GM23248 (cell line): Measurements from ENCODE around the gene INPP5A. TPM values are rescaled to one million over a fixed set of nuclear protein-coding genes. Genes with fewer than 3 reads are reported as not detected.

Experiments used
- DNase-seq: peaks from one replicate; pipeline ENCODE4 v3.0.0-alpha.2; 2015
- H2AFZ ChIP-seq: fragments of 200-600 bp; sonication (generic); 2 replicates; pipeline ENCODE4 v1.6.1; 2016; ENCODE audit warnings: antibody characterized with exemption
- H3F3A ChIP-seq: fragments of 200-600 bp; sonication (generic); 2 replicates; pipeline ENCODE4 v1.6.1; 2016; ENCODE audit warnings: mild to moderate bottlenecking, antibody characterized with exemption, mixed run types; ENCODE audit not compliant: insufficient read depth
- H3K27ac ChIP-seq: fragments of 200-600 bp; sonication (generic); 2 replicates; pipeline ENCODE4 v1.5.1; 2016; ENCODE audit warnings: mild to moderate bottlenecking
- H3K27me3 ChIP-seq: fragments of 200-600 bp; sonication (generic); replicated peaks from 2 replicates; pipeline ENCODE4 v1.6.1; 2016; ENCODE audit warnings: mild to moderate bottlenecking; ENCODE audit not compliant: insufficient read depth
- H3K36me3 ChIP-seq: fragments of 200-600 bp; sonication (generic); 2 replicates; pipeline ENCODE4 v1.6.1; 2016; ENCODE audit warnings: low read depth, mild to moderate bottlenecking
- H3K4me1 ChIP-seq: fragments of 200-600 bp; sonication (generic); 2 replicates; pipeline ENCODE4 v1.6.1; 2016; ENCODE audit warnings: mild to moderate bottlenecking; ENCODE audit not compliant: insufficient read depth
- H3K4me2 ChIP-seq: fragments of 200-600 bp; sonication (generic); one replicate; pipeline ENCODE4 v1.6.1; 2016; ENCODE audit warnings: mild to moderate bottlenecking; ENCODE audit not compliant: unreplicated experiment
- H3K4me3 ChIP-seq: fragments of 200-600 bp; sonication (generic); 2 replicates; pipeline ENCODE4 v1.5.1; 2016; ENCODE audit warnings: mild to moderate bottlenecking
- H3K79me2 ChIP-seq: fragments of 200-600 bp; sonication (generic); 2 replicates; pipeline ENCODE4 v1.6.1; 2016; ENCODE audit warnings: mild to moderate bottlenecking; ENCODE audit not compliant: insufficient read depth
- H3K9ac ChIP-seq: fragments of 200-600 bp; sonication (generic); 2 replicates; pipeline ENCODE4 v1.6.1; 2016; ENCODE audit warnings: mild to moderate bottlenecking
- H3K9me2 ChIP-seq: fragments of 200-600 bp; sonication (generic); 2 replicates; pipeline ENCODE4 v1.6.1; 2016; ENCODE audit warnings: mixed run types, mild to moderate bottlenecking, moderate library complexity; ENCODE audit not compliant: insufficient read depth
- H3K9me3 ChIP-seq: fragments of 200-600 bp; sonication (generic); one replicate; pipeline ENCODE4 v1.6.1; 2017; ENCODE audit warnings: low read depth
- H4K20me1 ChIP-seq: fragments of 200-600 bp; sonication (generic); 2 replicates; pipeline ENCODE4 v1.6.0; 2016; ENCODE audit not compliant: insufficient read depth
- EZH2 ChIP-seq: fragments of 200-600 bp; sonication (generic); IDR thresholded peaks from 2 replicates; pipeline ENCODE4 v1.6.1; 2018; ENCODE audit warnings: antibody characterized with exemption, mild to moderate bottlenecking; ENCODE audit not compliant: insufficient read depth, poor library complexity, severe bottlenecking
- EZH2phosphoT487 ChIP-seq: fragments of 200-600 bp; sonication (generic); IDR thresholded peaks from 2 replicates; pipeline ENCODE4 v1.6.1; 2018; ENCODE audit warnings: antibody characterized with exemption, moderate library complexity, mild to moderate bottlenecking, low read depth; ENCODE audit not compliant: insufficient read depth
- WGBS, 2 experiments: methylation state at CpG; one replicate each; pipeline ENCODE4 v1.1.6; 2015 to 2017; ENCODE audit warnings: low lambda C conversion rate in 2 of 2, low coverage in 1 of 2; ENCODE audit errors: missing lambda C conversion rate in 2 of 2; 5-methylcytosine and 5-hydroxymethylcytosine counted together
- in situ Hi-C: fragments of 300-500 bp; cut with MboI; formaldehyde crosslinking; loops from 2 replicates; pipeline ENCODE4 v1.15.0; 2020
- polyA plus RNA-seq: library from polyadenylated mRNA; unstranded; fragments of >200 nt; fragmentation: Nextera tagmentation; extraction: Ambion mirVana; gene quantifications from 2 replicates; pipeline ENCODE4 v1.2.1, GENCODE V29; 2016
- total RNA-seq: library from RNA; depleted of rRNA; stranded (reverse); fragments of >200 nt; shearing (Covaris generic); gene quantifications from 2 replicates; pipeline ENCODE4 v1.2.3, GENCODE V29; 2014

Gene INPP5A
- total and polyA plus RNA-seq, 2 experiments from 2014 or later = 2.3 to 35.2 TPM

DNA sequence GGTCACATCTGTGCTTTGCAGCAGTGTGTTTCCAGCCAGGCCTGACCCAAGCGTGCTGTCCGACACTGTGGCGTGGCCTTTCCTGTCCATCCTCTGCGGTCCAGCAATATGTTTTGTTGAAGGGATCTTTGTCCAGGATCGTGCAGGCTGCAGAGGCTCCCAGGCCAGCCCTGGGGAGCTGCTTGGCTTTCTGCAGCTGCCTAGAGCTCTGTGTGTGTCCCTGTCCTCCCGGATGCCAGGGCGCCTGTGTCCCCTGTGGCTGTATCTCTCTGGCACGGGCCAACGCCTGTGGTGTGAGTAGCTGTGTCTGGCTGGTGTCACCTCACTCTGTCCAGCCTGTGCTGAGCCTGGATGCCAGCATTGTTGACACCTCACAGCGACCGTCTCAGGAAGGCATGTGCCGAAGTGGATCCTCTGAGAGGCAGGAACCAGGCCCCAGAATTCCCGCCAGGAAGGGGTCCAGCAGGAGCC, 94.5 kb downstream of the INPP5A start:
- H3K4me3 ChIP-seq = no peak overlapping the region
- no peaks in the 10 kb centered on the region for H4K20me1 ChIP-seq
- no peak for DNase-seq
- H3K27ac ChIP-seq = no peak overlapping the region
- no peak overlapping the region for H2AFZ ChIP-seq
- H3K27me3 ChIP-seq = no peaks in the 10 kb centered on the region
- H3K4me1 ChIP-seq = peaks cover 33% of the 10 kb centered on the region
- H3K36me3 ChIP-seq = no peaks in the 10 kb centered on the region
- H3K4me2 ChIP-seq = no peak overlapping the region
- 88 to 89% methylated on average over 13 of the region's 13 CpGs for WGBS, 2 experiments
- TF ChIP-seq EZH2phosphoT487 (no peak), EZH2 (no peak)
- 0 out of 2 replicates have a peak, but pooled peaks cover 5% of the 10 kb centered on the region for H3F3A ChIP-seq
- no peak overlapping the region for H3K9ac ChIP-seq
- no peaks in the 10 kb centered on the region for H3K9me3 ChIP-seq
- peaks cover 45% of the 10 kb centered on the region for H3K79me2 ChIP-seq
- no peaks in the 10 kb centered on the region for H3K9me2 ChIP-seq
- in situ Hi-C loops = loop anchor here (5.0 to 10.0 kb wide), 2 partner anchors 175 to 407 kb away; no protein-coding TSS in a partner anchor

DNA sequence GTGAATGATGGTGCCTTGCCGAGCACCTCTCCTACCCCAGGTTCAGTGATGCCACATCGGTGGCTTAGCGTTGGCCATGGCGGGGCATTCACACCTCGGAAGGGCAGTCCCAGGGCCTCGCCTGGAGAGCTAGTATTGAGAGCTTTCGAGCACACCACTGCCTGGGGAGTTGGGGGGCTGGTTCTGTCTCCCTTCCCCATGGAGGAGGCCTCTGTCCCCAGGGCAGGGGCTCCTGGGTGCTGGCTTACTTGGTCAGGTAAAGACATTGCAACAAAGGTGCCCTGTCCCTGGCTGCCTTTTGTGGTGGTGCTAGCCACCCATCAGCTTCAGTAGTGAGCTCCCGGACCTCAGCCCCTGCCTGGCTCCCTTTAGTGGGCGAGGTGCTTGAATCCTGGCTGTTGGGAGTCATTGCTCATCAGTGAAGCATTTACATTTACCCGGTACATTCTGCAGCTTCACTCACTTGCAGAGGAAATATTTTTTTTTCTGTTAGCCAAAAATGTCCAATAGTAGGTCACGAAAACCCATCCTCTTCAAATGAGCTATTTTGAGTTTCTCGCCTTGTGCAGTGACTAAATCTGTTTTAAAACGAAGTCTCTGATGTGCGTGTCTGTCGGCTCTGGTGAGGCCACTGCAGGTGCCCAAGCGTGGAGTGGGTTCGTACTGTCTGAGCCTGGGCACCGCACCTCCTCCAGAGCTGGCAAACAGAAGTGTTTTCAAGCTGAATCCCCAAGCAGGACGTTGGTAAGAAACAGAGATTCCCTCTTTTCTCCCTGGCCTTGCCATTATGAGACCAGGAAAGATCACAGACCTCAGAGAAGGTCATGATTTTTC, 95.5 kb downstream of the INPP5A start:
- WGBS, 2 experiments = 63 to 65% methylated on average over 18 to 19 of the region's 19 CpGs
- Histone ChIP-seq H3K9me3 (no peaks in the 10 kb centered on the region), H2AFZ (no peak overlapping the region), H3K4me3 (no peak overlapping the region), H3K4me2 (peak overlapping the region; percentile 11), H3K79me2 (peaks cover 52% of the 10 kb centered on the region), H3K9ac (no peak overlapping the region), H3K4me1 (peaks cover 33% of the 10 kb centered on the region), H4K20me1 (no peaks in the 10 kb centered on the region), H3F3A (0 out of 2 replicates have a peak, but pooled peaks cover 5% of the 10 kb centered on the region), H3K36me3 (no peaks in the 10 kb centered on the region), H3K27ac (no peak overlapping the region), H3K27me3 (no peaks in the 10 kb centered on the region), H3K9me2 (no peaks in the 10 kb centered on the region)
- in situ Hi-C loops = loop anchor here (5.0 to 10.0 kb wide), 2 partner anchors 176 to 408 kb away; no protein-coding TSS in a partner anchor
- peak; percentile 72 for DNase-seq
- TF ChIP-seq EZH2phosphoT487 = no peak
- no peak for TF ChIP-seq EZH2

- Histone ChIP-seq H3K36me3 (no peaks in the 10 kb centered on the region), H3F3A (0 out of 2 replicates have a peak, but pooled peaks cover 5% of the 10 kb centered on the region), H3K9ac (no peak overlapping the region), H3K4me1 (peaks cover 25% of the 10 kb centered on the region), H3K9me3 (no peaks in the 10 kb centered on the region), H3K27ac (no peak overlapping the region), H3K4me3 (no peak overlapping the region), H2AFZ (no peak overlapping the region), H3K4me2 (no peak overlapping the region), H3K27me3 (no peaks in the 10 kb centered on the region), H4K20me1 (no peaks in the 10 kb centered on the region), H3K79me2 (peaks cover 61% of the 10 kb centered on the region), H3K9me2 (no peaks in the 10 kb centered on the region)
- 78 to 82% methylated on average over 22 of the region's 22 CpGs for WGBS, 2 experiments
- DNase-seq = peak; percentile 18
- in situ Hi-C loops = loop anchor here (5.0 to 10.0 kb wide), 2 partner anchors 177 to 410 kb away; no protein-coding TSS in a partner anchor
- TF ChIP-seq EZH2 (no peak), EZH2phosphoT487 (no peak)
These were observed 96.8 kb downstream of the INPP5A start for GRCh38 chr10:132634241-132634946.

GRCh38 chr10:132634947-132635271, 97.3 kb downstream of the INPP5A start:
- no peaks in the 10 kb centered on the region for H3K9me3 ChIP-seq
- no peaks in the 10 kb centered on the region for H4K20me1 ChIP-seq
- no peak overlapping the region for H2AFZ ChIP-seq
- H3K9ac ChIP-seq = no peak overlapping the region
- no peak overlapping the region for H3K27ac ChIP-seq
- TF ChIP-seq EZH2 (no peak), EZH2phosphoT487 (no peak)
- H3K4me2 ChIP-seq = no peak overlapping the region
- H3K4me1 ChIP-seq = peaks cover 25% of the 10 kb centered on the region
- H3K79me2 ChIP-seq = peaks cover 63% of the 10 kb centered on the region
- H3K9me2 ChIP-seq = no peaks in the 10 kb centered on the region
- no peaks in the 10 kb centered on the region for H3K36me3 ChIP-seq
- in situ Hi-C loops = loop anchor here (5.0 to 10.0 kb wide), 2 partner anchors 178 to 410 kb away; no protein-coding TSS in a partner anchor
- DNase-seq = no peak
- H3K4me3 ChIP-seq = no peak overlapping the region
- 0 out of 2 replicates have a peak, but pooled peaks cover 5% of the 10 kb centered on the region for H3F3A ChIP-seq
- 83 to 86% methylated on average over 4 of the region's 4 CpGs for WGBS, 2 experiments
- no peaks in the 10 kb centered on the region for H3K27me3 ChIP-seq
